Body of pancreas (tissue), 4 donors: Measurements from ENCODE around the gene LDLRAD4.

ENCODE experiments used
- CTCF ChIP-seq, 7 experiments: fragments of 450-650 bp in 4 of 7; fragments of 200-600 bp in 3 of 7; sonication (generic) in 3 of 7; IDR thresholded peaks; one replicate each; pipeline ENCODE4 v1.5.1; 2016 to 2019; ENCODE audit warnings: antibody characterized with exemption in 7 of 7
- POLR2A ChIP-seq, 3 donors: fragments of 450-650 bp; IDR thresholded peaks; one replicate each; pipeline ENCODE4 v1.6.1; 2016; ENCODE audit warnings: antibody characterized with exemption in 3 of 3, mild to moderate bottlenecking in 2 of 3

- no peak for TF ChIP-seq POLR2A (IDR thresholded peaks at IDR 0.05)
- TF ChIP-seq CTCF (IDR thresholded peaks at IDR 0.05): no peak
Measured at GRCh38 chr18:13272416-13272815, 53.9 kb downstream of the LDLRAD4 start.
